OCI-LY3 (cell line): ENCODE data around the gene ADAM10.
"Not testable (repeated sequence)": the region's sequence is repeated elsewhere in the genome, so short reads cannot be mapped to it uniquely, and the experiment has no call there.

Experiments
- H2AFZ ChIP-seq: fragments of 200-600, 300-600 bp; shearing (Covaris generic); 2 replicates; pipeline ENCODE4 v1.6.0; 2014; ENCODE audit warnings: antibody characterized with exemption, low read depth, low read length
- H3K27ac ChIP-seq: fragments of 200-600, 300-600 bp; sonication (generic); 2 replicates; pipeline ENCODE4 v1.5.1; 2014; ENCODE audit warnings: mild to moderate bottlenecking, low read length, moderate library complexity, mixed read lengths
- H3K27me3 ChIP-seq: fragments of 200-600, 300-600 bp; sonication (generic); 2 replicates; pipeline ENCODE4 v1.6.1; 2014; ENCODE audit warnings: low read depth, low read length, mixed read lengths
- H3K36me3 ChIP-seq: fragments of 200-600, 300-600 bp; sonication (generic); replicated peaks from 2 replicates; pipeline ENCODE3; 2014; ENCODE audit warnings: low read depth, low read length, mixed read lengths
- H3K4me1 ChIP-seq: fragments of 300-600, 200-600 bp; sonication (generic); 2 replicates; pipeline ENCODE4 v1.6.1; 2014; ENCODE audit warnings: low read length, mixed read lengths
- H3K4me2 ChIP-seq: fragments of 200-600, 300-600 bp; sonication (generic); 2 replicates; pipeline ENCODE4 v1.6.1; 2014; ENCODE audit warnings: low read length, mixed read lengths
- H3K4me3 ChIP-seq: fragments of 300-600, 200-600 bp; sonication (generic); 2 replicates; pipeline ENCODE4 v1.5.1; 2014; ENCODE audit warnings: antibody characterized with exemption, mild to moderate bottlenecking, low read length, moderate library complexity
- H3K79me2 ChIP-seq: fragments of 300-600, 200-600 bp; shearing (Covaris generic); 2 replicates; pipeline ENCODE4 v1.6.1; 2014; ENCODE audit warnings: mild to moderate bottlenecking, low read length, mixed read lengths
- H3K9ac ChIP-seq: fragments of 300-600, 200-600 bp; shearing (Covaris generic); 2 replicates; pipeline ENCODE4 v1.6.0; 2014; ENCODE audit warnings: mild to moderate bottlenecking, low read length, moderate library complexity
- H3K9me3 ChIP-seq: fragments of 200-600, 300-600 bp; shearing (Covaris generic); 2 replicates; pipeline ENCODE4 v1.6.1; 2014; ENCODE audit warnings: low read length, mixed read lengths; ENCODE audit not compliant: insufficient read depth
- H4K20me1 ChIP-seq: fragments of 200-600, 300-600 bp; sonication (generic); 2 replicates; pipeline ENCODE4 v1.6.1; 2016; ENCODE audit warnings: low read length, mixed read lengths; ENCODE audit not compliant: insufficient read depth
- CTCF ChIP-seq: fragments of 200-600, 300-600 bp; sonication (generic); IDR thresholded peaks from 2 replicates; pipeline ENCODE4 v1.5.1; 2014; ENCODE audit warnings: antibody characterized with exemption, low read length, low read depth
- EZH2phosphoT487 ChIP-seq: fragments of 200-600 bp; shearing (Covaris generic); IDR thresholded peaks from 2 replicates; pipeline ENCODE4 v1.6.1; 2018; ENCODE audit warnings: antibody characterized with exemption, mixed run types, low read depth

The ADAM10 gene

GRCh38 chr15:58605931-58606530, 143.5 kb downstream of the ADAM10 start:
- H3K4me2 ChIP-seq = no peak overlapping the region
- H4K20me1 ChIP-seq = no peaks in the 10 kb centered on the region
- peaks cover 9% of the 10 kb centered on the region for H3K36me3 ChIP-seq
- TF ChIP-seq CTCF (no peak), EZH2phosphoT487 (no peak)
- no peaks in the 10 kb centered on the region for H3K79me2 ChIP-seq
- H3K4me3 ChIP-seq = no peak overlapping the region
- H3K9me3 ChIP-seq = no peaks in the 10 kb centered on the region
- H3K27ac ChIP-seq = no peak overlapping the region
- H2AFZ ChIP-seq = no peak overlapping the region
- no peaks in the 10 kb centered on the region for H3K27me3 ChIP-seq
- no peak overlapping the region for H3K9ac ChIP-seq
- H3K4me1 ChIP-seq = no peaks in the 10 kb centered on the region

GRCh38 chr15:58604455-58604923, 145.0 kb downstream of the ADAM10 start:
- Histone ChIP-seq H3K27ac (no peak overlapping the region), H3K4me2 (no peak overlapping the region), H4K20me1 (no peaks in the 10 kb centered on the region), H3K36me3 (peaks cover 2% of the 10 kb centered on the region), H3K4me3 (no peak overlapping the region), H3K27me3 (no peaks in the 10 kb centered on the region), H3K9me3 (no peaks in the 10 kb centered on the region), H3K79me2 (no peaks in the 10 kb centered on the region), H2AFZ (no peak overlapping the region), H3K9ac (no peak overlapping the region), H3K4me1 (no peaks in the 10 kb centered on the region)
- TF ChIP-seq CTCF = no peak
- no peak for TF ChIP-seq EZH2phosphoT487

GRCh38 chr15:58603927-58604326, 145.6 kb downstream of the ADAM10 start:
- not testable (repeated sequence) for H3K79me2 ChIP-seq, H3K4me2 ChIP-seq, H3K4me1 ChIP-seq, H3K4me3 ChIP-seq, H4K20me1 ChIP-seq, H3K9ac ChIP-seq, H3K9me3 ChIP-seq, H3K36me3 ChIP-seq, H2AFZ ChIP-seq, H3K27ac ChIP-seq, H3K27me3 ChIP-seq

GRCh38 chr15:58602823-58603222, 146.7 kb downstream of the ADAM10 start:
- H3K4me1 ChIP-seq = no peaks in the 10 kb centered on the region
- no peaks in the 10 kb centered on the region for H3K27me3 ChIP-seq
- peaks cover 2% of the 10 kb centered on the region for H3K36me3 ChIP-seq
- no peaks in the 10 kb centered on the region for H4K20me1 ChIP-seq
- no peak overlapping the region for H3K4me2 ChIP-seq
- no peaks in the 10 kb centered on the region for H3K9me3 ChIP-seq
- H2AFZ ChIP-seq = no peak overlapping the region
- TF ChIP-seq CTCF (no peak), EZH2phosphoT487 (no peak)
- no peak overlapping the region for H3K9ac ChIP-seq
- H3K27ac ChIP-seq = no peak overlapping the region
- H3K4me3 ChIP-seq = no peak overlapping the region
- H3K79me2 ChIP-seq = no peaks in the 10 kb centered on the region

- no peaks in the 10 kb centered on the region for H3K9me3 ChIP-seq
- peaks cover 17% of the 10 kb centered on the region for H3K4me1 ChIP-seq
- no peak overlapping the region for H2AFZ ChIP-seq
- H3K27me3 ChIP-seq = no peaks in the 10 kb centered on the region
- H3K4me3 ChIP-seq = no peak overlapping the region
- peaks cover 10% of the 10 kb centered on the region for H3K36me3 ChIP-seq
- H3K27ac ChIP-seq = no peak overlapping the region
- no peaks in the 10 kb centered on the region for H3K79me2 ChIP-seq
- H3K9ac ChIP-seq = no peak overlapping the region
- TF ChIP-seq EZH2phosphoT487 = no peak
- TF ChIP-seq CTCF = no peak
- H4K20me1 ChIP-seq = no peaks in the 10 kb centered on the region
- no peak overlapping the region for H3K4me2 ChIP-seq
Measured at GRCh38 chr15:58598829-58599210, 150.7 kb downstream of the ADAM10 start.
